HS-27A (cell line): Measurements from ENCODE around the gene MIS18A.

Source experiments
- DNase-seq: peaks from one replicate; pipeline ENCODE4 v3.0.0-alpha.2; 2012; ENCODE audit warnings: low read depth, missing footprints

MIS18A gene

GRCh38 chr21:32252136-32252535 lies 26.7 kb downstream of the MIS18A start:
- DNase-seq, result no peak

- no peak for DNase-seq
Observed at GRCh38 chr21:32249511-32250280, 29.2 kb downstream of the MIS18A start.

GRCh38 chr21:32248571-32249461 lies 30.0 kb downstream of the MIS18A start:
- DNase-seq, result no peak

- no peak for DNase-seq
Observed at GRCh38 chr21:32246571-32247140, 32.2 kb downstream of the MIS18A start.

GRCh38 chr21:32245971-32246370 lies 32.9 kb downstream of the MIS18A start:
- DNase-seq, result no peak

GRCh38 chr21:32240851-32241687 lies 37.8 kb downstream of the MIS18A start:
- DNase-seq, result no peak

GRCh38 chr21:32239551-32239950 lies 39.3 kb downstream of the MIS18A start:
- no peak for DNase-seq

GRCh38 chr21:32238063-32238462 lies 40.8 kb downstream of the MIS18A start:
- DNase-seq, result no peak

- no peak for DNase-seq
Observed at GRCh38 chr21:32237021-32237420, 41.8 kb downstream of the MIS18A start.

- DNase-seq, result no peak
Observed at GRCh38 chr21:32233722-32234301, 45.0 kb downstream of the MIS18A start.

- no peak for DNase-seq
Observed at GRCh38 chr21:32233055-32233546, 45.7 kb downstream of the MIS18A start.

- no peak for DNase-seq
Observed at GRCh38 chr21:32226444-32226843, 52.4 kb downstream of the MIS18A start.
